GM12878 (cell line): Measurements from ENCODE around the gene ADH1C.

Source experiments
- BHLHE40 ChIP-seq, 2 experiments: fragments of 450-650 bp in 1 of 2; IDR thresholded peaks; 2 replicates each; pipeline ENCODE4 v1.6.1; 2011 to 2017; ENCODE audit warnings: low read depth in 2 of 2, borderline replicate concordance in 1 of 2, improper control_type of control experiment in 1 of 2, low read length in 1 of 2, mild to moderate bottlenecking in 1 of 2
- CREB1 ChIP-seq: IDR thresholded peaks from 2 replicates; pipeline ENCODE4 v1.6.1; 2012; ENCODE audit warnings: low read depth, mild to moderate bottlenecking, inconsistent platforms
- CTCF ChIP-seq, 3 experiments: IDR thresholded peaks in 2 of 3; conservative IDR thresholded peaks in 1 of 3; 2 replicates each; pipeline ENCODE4 v1.5.1; 2011; ENCODE audit warnings: low read depth in 3 of 3, low read length in 3 of 3, mild to moderate bottlenecking in 3 of 3, control low read depth in 2 of 3, moderate library complexity in 2 of 3, inconsistent platforms in 1 of 3, mixed read lengths in 1 of 3; ENCODE audit not compliant: control insufficient read depth in 2 of 3, insufficient read depth in 1 of 3; ENCODE audit errors: extremely low read depth in 1 of 3
- DPF2 ChIP-seq: fragments of 450-650 bp; IDR thresholded peaks from 2 replicates; pipeline ENCODE4 v1.6.1; 2017; ENCODE audit warnings: mild to moderate bottlenecking
- EP300 ChIP-seq, 2 experiments: fragments of 150-350 bp in 1 of 2; IDR thresholded peaks; 2 replicates each; pipeline ENCODE4 v1.6.1; 2011 to 2012; ENCODE audit warnings: low read depth in 2 of 2, low read length in 2 of 2, borderline replicate concordance in 1 of 2, improper control_type of control experiment in 1 of 2, inconsistent platforms in 1 of 2; ENCODE audit not compliant: control insufficient read depth in 1 of 2
- ETV6 ChIP-seq, 2 experiments: fragments of 450-650 bp in 1 of 2; IDR thresholded peaks in 1 of 2; conservative IDR thresholded peaks in 1 of 2; 2 replicates each; pipeline ENCODE4 v1.6.1; 2014; ENCODE audit warnings: antibody characterized with exemption in 1 of 2, borderline replicate concordance in 1 of 2, low read depth in 1 of 2, mild to moderate bottlenecking in 1 of 2, moderate library complexity in 1 of 2
- GABPA ChIP-seq: IDR thresholded peaks from 2 replicates; pipeline ENCODE4 v1.6.1; 2014; ENCODE audit warnings: antibody characterized with exemption, low read depth, mild to moderate bottlenecking, inconsistent platforms
- NFXL1 ChIP-seq: fragments of 450-650 bp; IDR thresholded peaks from 2 replicates; pipeline ENCODE4 v1.6.1; 2017; ENCODE audit warnings: antibody characterized with exemption, mild to moderate bottlenecking, borderline replicate concordance
- POLR2AphosphoS5 ChIP-seq: IDR thresholded peaks from 2 replicates; pipeline ENCODE4 v1.6.1; 2011; ENCODE audit warnings: mild to moderate bottlenecking, low read length, inconsistent platforms

DNA sequence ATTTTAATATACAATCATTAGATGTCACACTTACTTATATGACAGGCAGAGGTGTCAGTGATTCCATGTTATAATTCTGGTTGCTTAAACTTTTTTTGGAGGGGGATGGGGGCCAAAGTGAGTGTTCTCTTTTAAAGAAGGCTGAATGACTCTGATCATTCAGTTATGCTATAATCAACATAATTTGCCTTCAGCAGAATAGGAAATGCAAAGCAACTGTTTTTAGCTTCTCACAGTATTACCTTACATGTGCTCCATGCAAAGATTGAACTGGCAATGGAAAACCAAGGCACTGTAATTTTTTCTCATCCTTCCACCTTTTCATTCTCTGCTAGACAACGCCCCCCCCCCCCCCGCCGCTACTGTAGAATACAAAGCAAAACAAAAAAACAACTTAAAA, 13.4 kb downstream of the ADH1C start:
- TF ChIP-seq DPF2 (no peak), GABPA (no peak), EP300 (IDR thresholded peaks at IDR 0.05; ENCODE audit: borderline replicate concordance in 1 of 2, control insufficient read depth in 1 of 2, low read depth in 2 of 2, low read length in 2 of 2) (no peak), BHLHE40 (IDR thresholded peaks at IDR 0.05; ENCODE audit: borderline replicate concordance in 1 of 2, low read depth in 2 of 2, low read length in 1 of 2) (no peak), POLR2AphosphoS5 (no peak), ETV6 (conservative IDR thresholded peaks at IDR 0.05 in 1 of 2, IDR thresholded peaks at IDR 0.05 in 1 of 2; ENCODE audit: borderline replicate concordance in 1 of 2, low read depth in 1 of 2) (no peak), NFXL1 (no peak), CREB1 (no peak), CTCF (IDR thresholded peaks at IDR 0.05 in 2 of 3, conservative IDR thresholded peaks at IDR 0.05 in 1 of 3; ENCODE audit: control insufficient read depth in 2 of 3, extremely low read depth in 1 of 3, insufficient read depth in 1 of 3, low read depth in 3 of 3, low read length in 3 of 3) (no peak)
